K562 (cell line): ENCODE measurements around the gene ADGRG4. TPM values are rescaled to one million over a fixed set of nuclear protein-coding genes. Genes with fewer than 3 reads are reported as not detected.
A peak's percentile ranks its signal among the peaks of the same experiment; 100 is the strongest.
"Not testable (repeated sequence)": the region's sequence is repeated elsewhere in the genome, so short reads cannot be mapped to it uniquely, and the experiment has no call there.

Experiments
- ATAC-seq: fragments of 200-7000 bp; cut with Tn5 transposase; 3 replicates; pipeline ENCODE4 v1.9.1; 2020; ENCODE audit warnings: moderate library complexity
- BruUV-seq: library from RNA; stranded (reverse); fragments of 400-500 nt; replicated peaks from 2 replicates; lab custom pipeline; 2021; lab: Mats Ljungman, UMichigan
- CTCF ChIA-PET: fragments of 300-600 bp; formaldehyde crosslinking; extraction: SDS; loops from one replicate; lab custom pipeline; 2021; ENCODE audit warnings: low intra/inter-chr PET ratio; lab: Yijun Ruan, JAX
- POLR2A ChIA-PET: fragments of 300-600, 350-650 bp; sonication (Branson Sonifier 250); formaldehyde crosslinking; extraction: SDS; loops from one replicate; lab custom pipeline; 2021; ENCODE audit warnings: antibody characterized with exemption, inconsistent platforms; lab: Yijun Ruan, JAX
- DNase-seq, 4 experiments: peaks; one replicate each; pipeline versions ENCODE4 v3.0.0 to v3.0.0-alpha.2; 2011 to 2018; ENCODE audit warnings: low spot score in 3 of 4, mixed read lengths in 3 of 4; ENCODE audit errors: extremely low read depth in 1 of 4
- FAIRE-seq: peaks from 2 replicates; lab custom pipeline; 2011; peaks lifted over from hg19 to GRCh38; lab: Jason Lieb, UNC
- H2AFZ ChIP-seq: 2 replicates; pipeline ENCODE4 v1.6.0; 2011; ENCODE audit warnings: low read depth, low read length, control low read depth, inconsistent platforms
- H3K27ac ChIP-seq: fragments of 200-600 bp; 3 replicates; pipeline ENCODE4 v1.8.0; 2011; ENCODE audit warnings: low read depth, mild to moderate bottlenecking, control low read depth, inconsistent platforms, low read length, moderate library complexity, mixed read lengths; ENCODE audit errors: extremely low read depth
- H3K27me3 ChIP-seq, 2 experiments: fragments of 300-600 bp in 1 of 2; 2 replicates in 1 of 2; 3 replicates in 1 of 2; pipeline versions ENCODE4 v1.6.0 to v1.8.0; 2011; ENCODE audit warnings: inconsistent platforms in 2 of 2, low read length in 2 of 2, mild to moderate bottlenecking in 1 of 2, mixed read lengths in 1 of 2, moderate library complexity in 1 of 2; ENCODE audit not compliant: control insufficient read depth in 2 of 2, insufficient read depth in 2 of 2
- H3K36me3 ChIP-seq: fragments of 300-600 bp; 3 replicates; pipeline ENCODE4 v1.8.0; 2011; ENCODE audit warnings: mild to moderate bottlenecking, low read length, inconsistent platforms; ENCODE audit not compliant: control insufficient read depth, insufficient read depth
- H3K4me1 ChIP-seq, 2 experiments: fragments of 200-600 bp in 1 of 2; replicated peaks in 1 of 2; 2 replicates in 1 of 2; 3 replicates in 1 of 2; pipeline versions ENCODE4 v1.5.1 to v1.8.0; 2011; ENCODE audit warnings: inconsistent platforms in 2 of 2, low read length in 2 of 2, mild to moderate bottlenecking in 1 of 2, mixed read lengths in 1 of 2, moderate library complexity in 1 of 2; ENCODE audit not compliant: control insufficient read depth in 2 of 2, insufficient read depth in 2 of 2
- H3K4me2 ChIP-seq: 2 replicates; pipeline ENCODE4 v1.6.1; 2011; ENCODE audit warnings: low read length, control low read depth, inconsistent platforms, mixed read lengths; ENCODE audit not compliant: insufficient read depth
- H3K4me3 ChIP-seq: fragments of 200-600 bp; sonication (generic), shearing (Covaris generic); 2 replicates; pipeline ENCODE4 v1.5.1; 2016; ENCODE audit warnings: control low read depth, inconsistent platforms
- H3K79me2 ChIP-seq: fragments of 200-600 bp; 3 replicates; pipeline ENCODE4 v1.8.0; 2011; ENCODE audit warnings: low read length, inconsistent platforms; ENCODE audit not compliant: control insufficient read depth, insufficient read depth
- H3K9ac ChIP-seq, 2 experiments: 2 replicates each; pipeline versions ENCODE4 v1.6.0 to v1.6.1; 2011; ENCODE audit warnings: low read depth in 2 of 2, low read length in 2 of 2, control low read depth in 1 of 2, inconsistent platforms in 1 of 2, mild to moderate bottlenecking in 1 of 2, mixed read lengths in 1 of 2; ENCODE audit not compliant: insufficient read depth in 1 of 2
- H3K9me1 ChIP-seq: one replicate; pipeline ENCODE4 v1.6.0; 2011; ENCODE audit warnings: inconsistent platforms, mild to moderate bottlenecking, low read length, moderate library complexity; ENCODE audit not compliant: control insufficient read depth, insufficient read depth
- H3K9me3 ChIP-seq: replicated peaks from 2 replicates; pipeline ENCODE4 v1.5.1; 2011; ENCODE audit warnings: low read depth, low read length, inconsistent platforms; ENCODE audit not compliant: control insufficient read depth, insufficient read depth
- H4K20me1 ChIP-seq: replicated peaks from 2 replicates; pipeline ENCODE4 v1.6.1; 2011; ENCODE audit warnings: low read length, inconsistent platforms, mixed read lengths; ENCODE audit not compliant: control insufficient read depth, insufficient read depth
- CEBPB ChIP-seq: fragments of 450-650 bp; IDR thresholded peaks from 2 replicates; pipeline ENCODE4 v1.6.1; 2016; ENCODE audit warnings: missing genetic modification characterization, missing compliant biosample characterization
- EHMT2 ChIP-seq: fragments of 450-650 bp; IDR thresholded peaks from 2 replicates; pipeline ENCODE4 v1.6.1; 2018; ENCODE audit warnings: antibody characterized with exemption
- FOXA3 ChIP-seq, 2 experiments: fragments of 450-650 bp in 1 of 2; sonication (generic) in 1 of 2; formaldehyde crosslinking; IDR thresholded peaks in 1 of 2; conservative IDR thresholded peaks in 1 of 2; 2 replicates each; pipeline versions ENCODE4 v1.4.0 to v1.8.0; 2020 to 2022; ENCODE audit warnings: mild to moderate bottlenecking in 2 of 2, missing genetic modification reagents in 1 of 2
- GABPA ChIP-seq: fragments of 200-800 bp; sonication (Bioruptor generic); conservative IDR thresholded peaks from 2 replicates; pipeline ENCODE4 v1.6.1; 2016; ENCODE audit warnings: low read depth, missing genetic modification characterization, missing compliant biosample characterization
- NCOA1 ChIP-seq: fragments of 450-650 bp; IDR thresholded peaks from 2 replicates; pipeline ENCODE4 v1.6.1; 2016; ENCODE audit warnings: low read depth
- NELFE ChIP-seq: IDR thresholded peaks from 2 replicates; pipeline ENCODE4 v1.6.1; 2011; ENCODE audit warnings: mild to moderate bottlenecking; ENCODE audit not compliant: insufficient read depth, insufficient read length
- NFRKB ChIP-seq: fragments of 450-650 bp; IDR thresholded peaks from 2 replicates; pipeline ENCODE4 v1.6.1; 2016; ENCODE audit warnings: low read depth
- PPARD ChIP-seq: fragments of 250-450 bp; sonication (Bioruptor Pico); IDR thresholded peaks from 2 replicates; pipeline ENCODE4 v1.8.0; 2022; ENCODE audit warnings: inconsistent platforms, mild to moderate bottlenecking, moderate library complexity
- RAD51 ChIP-seq: fragments of 450-650 bp; IDR thresholded peaks from 2 replicates; pipeline ENCODE4 v1.7.1; 2016; ENCODE audit warnings: low read depth, mild to moderate bottlenecking, borderline replicate concordance
- RBFOX2 ChIP-seq: fragments of 200-400 bp; formaldehyde crosslinking; IDR thresholded peaks from 2 replicates; pipeline ENCODE4 v1.6.1; 2017; ENCODE audit warnings: low read depth, mild to moderate bottlenecking, low read length, moderate library complexity
- RBM39 ChIP-seq: fragments of 200-400 bp; formaldehyde crosslinking; optimal IDR thresholded peaks from 2 replicates; pipeline ENCODE3; 2018; ENCODE audit warnings: low read depth, low read length
- TOE1 ChIP-seq, 2 experiments: fragments of 450-650 bp in 1 of 2; sonication (generic) in 1 of 2; formaldehyde crosslinking in 1 of 2; IDR thresholded peaks; 2 replicates each; pipeline versions ENCODE4 v1.7.1 to v1.8.0; 2016 to 2022; ENCODE audit warnings: borderline replicate concordance in 2 of 2, mild to moderate bottlenecking in 2 of 2, antibody characterized with exemption in 1 of 2, inconsistent platforms in 1 of 2, low read depth in 1 of 2, missing genetic modification reagents in 1 of 2, moderate library complexity in 1 of 2
- TSC22D4 ChIP-seq: fragments of 450-650 bp; IDR thresholded peaks from 2 replicates; pipeline ENCODE4 v1.6.1; 2016; ENCODE audit warnings: missing genetic modification characterization, missing biosample characterization, control low read depth
- ZNF197 ChIP-seq: fragments of 200-800 bp; sonication (Bioruptor generic); IDR thresholded peaks from 2 replicates; pipeline ENCODE4 v1.6.1; 2016; ENCODE audit warnings: low read depth, missing genetic modification characterization, missing compliant biosample characterization
- ZNF76 ChIP-seq: fragments of 250-450 bp; sonication (Bioruptor Pico); IDR thresholded peaks from 2 replicates; pipeline ENCODE4 v1.4.0; 2020; ENCODE audit warnings: mild to moderate bottlenecking, moderate library complexity, borderline replicate concordance
- WGBS: fragments of 100-300 bp; shearing (Covaris generic); methylation state at CpG from one replicate; pipeline ENCODE4 v1.1.6; 2016; ENCODE audit warnings: low coverage, mixed read lengths; ENCODE audit not compliant: insufficient coverage; ENCODE audit errors: missing lambda C conversion rate; 5-methylcytosine and 5-hydroxymethylcytosine counted together
- in situ Hi-C: fragments of 300-500 bp; cut with MboI; formaldehyde crosslinking; loops from 4 replicates; pipeline ENCODE4 v1.15.0; 2018; ENCODE audit warnings: inconsistent platforms, mixed read lengths
- intact Hi-C: fragments of 100-400 bp; cut with micrococcal nuclease; formaldehyde crosslinking; loops from 2 replicates; pipeline ENCODE4 v1.14.2; 2022
- polyA plus RNA-seq, 8 experiments: library from polyadenylated mRNA; depleted of rRNA in 4 of 8; stranded (reverse) in 5 of 8; unstranded in 3 of 8; fragments of >200 nt; fragmentation: Nextera tagmentation in 2 of 8; fragmentation: Illumina TruSeq in 1 of 8; extraction: Ambion mirVana in 2 of 8; extraction: Trizol in 1 of 8; gene quantifications; 2 replicates each; pipeline versions ENCODE4 v1.2.1 to v1.2.3, GENCODE V29; 2011 to 2014; ENCODE audit warnings: inconsistent platforms in 1 of 8, missing spikeins in 1 of 8
- total RNA-seq, 7 experiments: library from RNA; depleted of rRNA in 6 of 7; stranded (reverse); fragments of >200 nt in 6 of 7; fragmentation: Illumina TruSeq in 2 of 7; extraction: Trizol in 2 of 7; gene quantifications; 2 replicates each; pipeline versions ENCODE4 v1.2.1 to v1.2.3, GENCODE V29; 2011 to 2021; ENCODE audit warnings: low replicate concordance in 1 of 7

ADGRG4 gene
- total and polyA plus RNA-seq, 9 of the 15 experiments (the other 6 are each of a cell fraction or from before 2014, with no cell fraction given): not detected

GRCh38 chrX:136445674-136446073, 144.9 kb downstream of the ADGRG4 start:
- H3K27me3 ChIP-seq, ATAC-seq, H3K27ac ChIP-seq, CTCF ChIA-PET, H3K9me3 ChIP-seq, in situ Hi-C loops, intact Hi-C loops, H4K20me1 ChIP-seq, BruUV-seq, H3K79me2 ChIP-seq, H3K9me1 ChIP-seq, DNase-seq, H3K36me3 ChIP-seq, H3K4me2 ChIP-seq, H3K4me1 ChIP-seq, H3K4me3 ChIP-seq, H3K9ac ChIP-seq, POLR2A ChIA-PET, FAIRE-seq: not testable (repeated sequence)
- 0 out of 2 replicates have a peak overlapping the region, but pooled peaks have one; percentile 55 for H2AFZ ChIP-seq
- WGBS: 0% methylated on average over 5 of the region's 18 CpGs
- peak; percentile 71 to 79 for TF ChIP-seq FOXA3 (CRISPR knock-in tag; conservative IDR thresholded peaks at IDR 0.05 in 1 of 2, IDR thresholded peaks at IDR 0.05 in 1 of 2)

- no peak for DNase-seq
- Histone ChIP-seq H4K20me1 (no peaks in the 10 kb centered on the region), H3K9me3 (no peaks in the 10 kb centered on the region), H3K4me1 (no peaks in the 10 kb centered on the region), H3K4me2 (peak overlapping the region; percentile 5; the same call in 1 of the 2 replicates), H3K9ac (no peak overlapping the region), H3K36me3 (no peaks in the 10 kb centered on the region), H3K9me1 (no peaks in the 10 kb centered on the region), H3K79me2 (no peaks in the 10 kb centered on the region), H3K27ac (no peak overlapping the region), H2AFZ (peak overlapping the region; percentile 72; the same call in 1 of the 2 replicates), H3K27me3 (no peaks in the 10 kb centered on the region), H3K4me3 (no peak overlapping the region)
- ChIA-PET CTCF (no interaction called here), POLR2A (interaction anchor here (1.3 kb wide), 1 partner anchor 10 kb away, joined by 3 read pairs; no protein-coding TSS in a partner anchor)
- 12% methylated on average over 3 of the region's 6 CpGs for WGBS
- no peak for ATAC-seq
- no peak for FAIRE-seq
- intact Hi-C loops: no loop called here
- in situ Hi-C loops: no loop called here
- BruUV-seq: no TSS peak
- TF ChIP-seq TSC22D4 (tag) (no peak), EHMT2 (0 out of 2 replicates have a peak, but pooled peaks have one; percentile 33), CEBPB (tag) (no peak), NFRKB (peak; percentile 70; the same call in 1 of the 2 replicates), NCOA1 (no peak), TOE1 (IDR thresholded peaks at IDR 0.05; ENCODE audit: borderline replicate concordance) (peak; percentile 60; the same call in 1 of the 2 replicates), TOE1 (CRISPR knock-in tag; IDR thresholded peaks at IDR 0.05; ENCODE audit: borderline replicate concordance, low read depth) (no peak), ZNF76 (no peak), ZNF197 (CRISPR knock-in tag) (no peak), RBFOX2 (0 out of 2 replicates have a peak, but pooled peaks have one; percentile 10), NELFE (no peak), PPARD (no peak), GABPA (no peak), RAD51 (peak; percentile 17; the same call in 1 of the 2 replicates), RBM39 (no peak)
Observed at GRCh38 chrX:136446208-136446607, 145.4 kb downstream of the ADGRG4 start.
